Aorta (tissue), 5 donors: ENCODE measurements around the gene SMIM11. TPM values are rescaled to one million over a fixed set of nuclear protein-coding genes. Genes with fewer than 3 reads are reported as not detected.

ENCODE experiments used
- ATAC-seq: fragments of 200-7000 bp; cut with Tn5 transposase; one replicate; pipeline ENCODE4 v1.9.1; 2022; ENCODE audit warnings: moderate library complexity; ENCODE audit not compliant: low FRiP score
- DNase-seq, 2 donors: peaks; one replicate each; pipeline ENCODE4 v3.0.0-alpha.2; 2020
- H3K27ac ChIP-seq, 2 donors: one replicate each; pipeline ENCODE4 v1.5.1; 2013; ENCODE audit warnings: low read length in 2 of 2, mild to moderate bottlenecking in 2 of 2, moderate library complexity in 2 of 2, control low read depth in 1 of 2, inconsistent platforms in 1 of 2, low read depth in 1 of 2
- H3K27me3 ChIP-seq, 2 donors: one replicate each; pipeline ENCODE4 v1.6.1; 2013; ENCODE audit warnings: control low read depth in 1 of 2, low read length in 1 of 2, mild to moderate bottlenecking in 1 of 2, moderate library complexity in 1 of 2; ENCODE audit not compliant: insufficient read depth in 2 of 2, control insufficient read depth in 1 of 2
- H3K36me3 ChIP-seq, 2 donors: one replicate each; pipeline ENCODE4 v1.6.1; 2013; ENCODE audit warnings: control low read depth in 1 of 2, low read length in 1 of 2, mild to moderate bottlenecking in 1 of 2; ENCODE audit not compliant: insufficient read depth in 2 of 2, control insufficient read depth in 1 of 2
- H3K4me1 ChIP-seq, 2 donors: one replicate each; pipeline ENCODE4 v1.6.1; 2013; ENCODE audit warnings: low read length in 2 of 2, control low read depth in 1 of 2, mild to moderate bottlenecking in 1 of 2, moderate library complexity in 1 of 2; ENCODE audit not compliant: insufficient read depth in 2 of 2, control insufficient read depth in 1 of 2
- H3K4me3 ChIP-seq, 2 donors: one replicate each; pipeline ENCODE4 v1.5.1; 2013; ENCODE audit warnings: low read length in 2 of 2, control low read depth in 1 of 2, mild to moderate bottlenecking in 1 of 2
- H3K9me3 ChIP-seq: one replicate; pipeline ENCODE4 v1.6.1; 2013; ENCODE audit warnings: mild to moderate bottlenecking, low read length; ENCODE audit not compliant: control insufficient read depth
- WGBS, 2 donors: extraction: QIAGEN DNeasy Blood & Tissue Kit; methylation state at CpG; one replicate each; pipeline ENCODE4 v1.1.7; 2013; 5-methylcytosine and 5-hydroxymethylcytosine counted together
- intact Hi-C, 2 donors: fragments of 100-400 bp; cut with DNase I; formaldehyde crosslinking; loops; one replicate each; pipeline versions ENCODE4 v1.14.2 to v1.15.0; 2022
- polyA plus RNA-seq, 2 donors: library from polyadenylated mRNA; stranded (reverse); fragments of 200-250 nt; gene quantifications; one replicate each; pipeline ENCODE4 v1.2.3, GENCODE V29; 2013
- total RNA-seq, 2 donors: library from RNA; stranded (reverse); fragmentation: NEBNext Ultra II Directional; extraction: Animal tissue kit (Norgen Biotek cat#: 25700); gene quantifications; one replicate each; pipeline ENCODE4 v1.2.1, GENCODE V29; 2021
- donor health status: healthy with polysubstance abuse.
- donor health status: Bipolar disorder and iron deficiency.
- donor health status: DM: no; HTN: no; CAD: no.
- donor health status: DM: no; HTN: no; CAD: no.
- donor health status: DM: yes; HTN: yes; CAD: no.

SMIM11 gene
- total and polyA plus RNA-seq, 4 donors, result 4.7 to 52.7 (median 12.6) TPM

GRCh38 chr21:34337741-34338140 lies 37.6 kb upstream of the SMIM11 start:
- intact Hi-C loops, result no loop called here
- Histone ChIP-seq H3K4me3 (no peak overlapping the region), H3K27me3 (no peaks in the 10 kb centered on the region), H3K4me1 (peaks cover 2 to 5% of the 10 kb centered on the region in 2 donors), H3K36me3 (no peaks in the 10 kb centered on the region), H3K27ac (peak overlapping the region in 1 of 2 donors; percentile 73), H3K9me3 (no peaks in the 10 kb centered on the region)
- DNase-seq (no peak), ATAC-seq (peak; percentile 43)
- 12 to 15% methylated on average over 6 of the region's 6 CpGs for WGBS, 2 donors

- WGBS, 2 donors, result 92 to 94% methylated on average over 8 of the region's 8 CpGs
- Histone ChIP-seq H3K4me1 (peaks cover 0 to 5% of the 10 kb centered on the region in 2 donors), H3K27me3 (no peaks in the 10 kb centered on the region), H3K9me3 (no peaks in the 10 kb centered on the region), H3K36me3 (no peaks in the 10 kb centered on the region), H3K27ac (peak overlapping the region; percentile 28 to 33), H3K4me3 (no peak overlapping the region)
- ATAC-seq, result no peak
- DNase-seq, result no peak
- intact Hi-C loops, result no loop called here
Observed at GRCh38 chr21:34338226-34338625, 37.1 kb upstream of the SMIM11 start.

GRCh38 chr21:34340061-34340460 lies 35.2 kb upstream of the SMIM11 start:
- no peaks in the 10 kb centered on the region for H3K36me3 ChIP-seq
- no peak for ATAC-seq
- DNase-seq, result no peak
- H3K9me3 ChIP-seq, result no peaks in the 10 kb centered on the region
- peak overlapping the region in 1 of 2 donors; percentile 37 for H3K27ac ChIP-seq
- no peaks in the 10 kb centered on the region for H3K27me3 ChIP-seq
- WGBS, 2 donors, result 24 to 27% methylated on average over 3 of the region's 3 CpGs
- H3K4me1 ChIP-seq, result no peaks in the 10 kb centered on the region
- intact Hi-C loops, result no loop called here
- no peak overlapping the region for H3K4me3 ChIP-seq

GRCh38 chr21:34342476-34342875 lies 32.8 kb upstream of the SMIM11 start:
- H3K9me3 ChIP-seq, result no peaks in the 10 kb centered on the region
- no peaks in the 10 kb centered on the region for H3K4me1 ChIP-seq
- intact Hi-C loops, result no loop called here
- no peak overlapping the region for H3K27ac ChIP-seq
- WGBS, 2 donors, result 99% methylated on average over 5 of the region's 5 CpGs
- ATAC-seq (no peak), DNase-seq (no peak)
- H3K36me3 ChIP-seq, result no peaks in the 10 kb centered on the region
- no peaks in the 10 kb centered on the region for H3K27me3 ChIP-seq
- H3K4me3 ChIP-seq, result no peak overlapping the region

GRCh38 chr21:34343347-34343746 lies 32.0 kb upstream of the SMIM11 start:
- ATAC-seq (no peak), DNase-seq (no peak)
- 94% methylated on average over 7 of the region's 7 CpGs for WGBS, 2 donors
- no peaks in the 10 kb centered on the region for H3K27me3 ChIP-seq
- no peaks in the 10 kb centered on the region for H3K9me3 ChIP-seq
- no peak overlapping the region for H3K4me3 ChIP-seq
- H3K4me1 ChIP-seq, result no peaks in the 10 kb centered on the region
- H3K27ac ChIP-seq, result no peak overlapping the region
- H3K36me3 ChIP-seq, result no peaks in the 10 kb centered on the region
- intact Hi-C loops, result no loop called here

GRCh38 chr21:34343838-34344381 lies 31.4 kb upstream of the SMIM11 start:
- intact Hi-C loops, result no loop called here
- no peak for DNase-seq
- no peak for ATAC-seq
- no peaks in the 10 kb centered on the region for H3K27me3 ChIP-seq
- H3K27ac ChIP-seq, result no peak overlapping the region
- no peak overlapping the region for H3K4me3 ChIP-seq
- no peaks in the 10 kb centered on the region for H3K4me1 ChIP-seq
- no peaks in the 10 kb centered on the region for H3K36me3 ChIP-seq
- H3K9me3 ChIP-seq, result no peaks in the 10 kb centered on the region
- 72 to 82% methylated on average over 14 of the region's 14 CpGs for WGBS, 2 donors

- H3K4me1 ChIP-seq, result no peaks in the 10 kb centered on the region
- ATAC-seq, result no peak
- H3K27ac ChIP-seq, result peak overlapping the region in 1 of 2 donors; percentile 16
- H3K4me3 ChIP-seq, result no peak overlapping the region
- no peaks in the 10 kb centered on the region for H3K27me3 ChIP-seq
- 88 to 92% methylated on average over 5 of the region's 5 CpGs for whole genome bisulfite sequencing, 2 donors
- intact Hi-C loops, result no loop called here
- H3K36me3 ChIP-seq, result no peaks in the 10 kb centered on the region
- DNase-seq, result no peak
- no peaks in the 10 kb centered on the region for H3K9me3 ChIP-seq
Observed at GRCh38 chr21:34344584-34344983, 30.7 kb upstream of the SMIM11 start.

GRCh38 chr21:34345091-34345871 lies 30.0 kb upstream of the SMIM11 start:
- Histone ChIP-seq H3K27ac (peak overlapping the region in 1 of 2 donors; percentile 28), H3K36me3 (no peaks in the 10 kb centered on the region), H3K4me1 (no peaks in the 10 kb centered on the region), H3K27me3 (no peaks in the 10 kb centered on the region), H3K4me3 (no peak overlapping the region), H3K9me3 (no peaks in the 10 kb centered on the region)
- ATAC-seq (no peak), DNase-seq (no peak)
- intact Hi-C loops, result loop anchor here (5.0 kb wide), 3 partner anchors 143 to 408 kb away; partner anchors contain the start of genes MRPS6 (in 1 of the 2) and SLC5A3 (in 1 of the 2)
- 68 to 70% methylated on average over 15 of the region's 15 CpGs for WGBS, 2 donors

GRCh38 chr21:34345892-34346291 lies 29.4 kb upstream of the SMIM11 start:
- 16 to 25% methylated on average over 10 of the region's 10 CpGs for WGBS, 2 donors
- H3K27ac ChIP-seq, result peak overlapping the region in 1 of 2 donors; percentile 28
- no peaks in the 10 kb centered on the region for H3K27me3 ChIP-seq
- intact Hi-C loops, result loop anchor here (5.0 kb wide), 3 partner anchors 144 to 409 kb away; partner anchors contain the start of genes MRPS6 (in 1 of the 2) and SLC5A3 (in 1 of the 2)
- no peak overlapping the region for H3K4me3 ChIP-seq
- H3K36me3 ChIP-seq, result no peaks in the 10 kb centered on the region
- no peak for DNase-seq
- ATAC-seq, result peak; percentile 43
- H3K9me3 ChIP-seq, result no peaks in the 10 kb centered on the region
- no peaks in the 10 kb centered on the region for H3K4me1 ChIP-seq
